Activated CD4-positive, alpha-beta T cell treated with anti-CD3 and anti-CD28 coated beads, Interleukin-2, amount 10 ng/mL, durations not matched to agents 24 days and 14 days (primary cell): ENCODE data around the gene P2RY13. TPM values are rescaled to one million over a fixed set of nuclear protein-coding genes. Genes with fewer than 3 reads are reported as not detected.

ENCODE experiments used
- DNase-seq: peaks from one replicate; pipeline ENCODE4 v3.0.0; 2022
- H3K27ac Mint-ChIP-seq: one replicate; pipeline ENCODE4 v1.8.0; 2022; ENCODE audit warnings: mild to moderate bottlenecking, mixed read lengths
- H3K27me3 Mint-ChIP-seq: one replicate; pipeline ENCODE4 v1.8.0; 2022; ENCODE audit warnings: mixed read lengths
- H3K36me3 Mint-ChIP-seq: one replicate; pipeline ENCODE4 v1.8.0; 2022; ENCODE audit warnings: low read depth, mild to moderate bottlenecking, mixed read lengths
- H3K4me1 Mint-ChIP-seq: one replicate; pipeline ENCODE4 v1.8.0; 2021; ENCODE audit warnings: mixed read lengths
- H3K4me3 Mint-ChIP-seq: one replicate; pipeline ENCODE4 v1.8.0; 2022; ENCODE audit warnings: mild to moderate bottlenecking, moderate library complexity, mixed read lengths
- H3K9me3 Mint-ChIP-seq: one replicate; pipeline ENCODE4 v1.8.0; 2021; ENCODE audit warnings: mixed read lengths
- intact Hi-C: fragments of 100-400 bp; cut with micrococcal nuclease; formaldehyde crosslinking; loops from one replicate; pipeline ENCODE4 v1.15.1; 2023
- total RNA-seq: library from RNA; stranded (reverse); gene quantifications from 2 replicates; pipeline ENCODE4 v1.2.3, GENCODE V29; 2022

P2RY13 gene
- total RNA-seq, 1 donor from 2014 or later = not detected

- H3K27me3 Mint-ChIP-seq = peaks cover 46% of the 10 kb centered on the region
These were observed 16.5 kb upstream of the P2RY13 start for GRCh38 chr3:151345859-151346258.

GRCh38 chr3:151331696-151332095 is 2.3 kb upstream of the P2RY13 start:
- no peak overlapping the region for H3K4me3 Mint-ChIP-seq
- peaks cover 29% of the 10 kb centered on the region for H3K27me3 Mint-ChIP-seq
- H3K9me3 Mint-ChIP-seq = no peaks in the 10 kb centered on the region
- DNase-seq = no peak
- intact Hi-C loops = no loop called here
- peaks cover 11% of the 10 kb centered on the region for H3K4me1 Mint-ChIP-seq
- H3K27ac Mint-ChIP-seq = no peak overlapping the region
- no peaks in the 10 kb centered on the region for H3K36me3 Mint-ChIP-seq

More at GRCh38 chr3:151345859-151346258, 16.5 kb upstream of the P2RY13 start:
- no peaks in the 10 kb centered on the region for H3K36me3 Mint-ChIP-seq
- H3K27ac Mint-ChIP-seq = no peak overlapping the region
- intact Hi-C loops = no loop called here
- no peaks in the 10 kb centered on the region for H3K9me3 Mint-ChIP-seq
- H3K4me3 Mint-ChIP-seq = no peak overlapping the region
- H3K4me1 Mint-ChIP-seq = peaks cover 6% of the 10 kb centered on the region
- no peak for DNase-seq

GRCh38 chr3:151330899-151331298 is 1.6 kb upstream of the P2RY13 start:
- H3K36me3 Mint-ChIP-seq = no peaks in the 10 kb centered on the region
- no peaks in the 10 kb centered on the region for H3K9me3 Mint-ChIP-seq
- DNase-seq = no peak
- intact Hi-C loops = no loop called here
- peaks cover 27% of the 10 kb centered on the region for H3K27me3 Mint-ChIP-seq
- H3K4me1 Mint-ChIP-seq = peaks cover 11% of the 10 kb centered on the region
- H3K27ac Mint-ChIP-seq = no peak overlapping the region
- H3K4me3 Mint-ChIP-seq = no peak overlapping the region

GRCh38 chr3:151330379-151330778 is 1.0 kb upstream of the P2RY13 start:
- Mint-ChIP-seq H3K4me3 (no peak overlapping the region), H3K36me3 (no peaks in the 10 kb centered on the region), H3K27me3 (peaks cover 26% of the 10 kb centered on the region), H3K9me3 (no peaks in the 10 kb centered on the region), H3K27ac (no peak overlapping the region), H3K4me1 (peaks cover 11% of the 10 kb centered on the region)
- intact Hi-C loops = no loop called here
- no peak for DNase-seq

- Mint-ChIP-seq H3K27ac (peak overlapping the region; percentile 16), H3K4me1 (peaks cover 13% of the 10 kb centered on the region), H3K4me3 (peak overlapping the region; percentile 16), H3K9me3 (peaks cover 2% of the 10 kb centered on the region), H3K27me3 (peaks cover 30% of the 10 kb centered on the region), H3K36me3 (peaks cover under 1% of the 10 kb centered on the region)
- intact Hi-C loops = loop anchor here (1.0 to 5.0 kb wide), 2 partner anchors 38 to 161 kb away; no protein-coding TSS in a partner anchor
- DNase-seq = peak; percentile 68
These were observed 902 bp downstream of the P2RY13 start for GRCh38 chr3:151328298-151328995.

- DNase-seq = no peak
- peaks cover 7% of the 10 kb centered on the region for H3K9me3 Mint-ChIP-seq
- H3K4me3 Mint-ChIP-seq = no peak overlapping the region
- H3K27ac Mint-ChIP-seq = no peak overlapping the region
- intact Hi-C loops = loop anchor here (1.0 to 5.0 kb wide), 3 partner anchors 37 to 160 kb away; no protein-coding TSS in a partner anchor
- peaks cover 9% of the 10 kb centered on the region for H3K4me1 Mint-ChIP-seq
- H3K36me3 Mint-ChIP-seq = peaks cover 2% of the 10 kb centered on the region
- peaks cover 30% of the 10 kb centered on the region for H3K27me3 Mint-ChIP-seq
These were observed 1.7 kb downstream of the P2RY13 start for GRCh38 chr3:151327571-151328198.

- no peak overlapping the region for H3K27ac Mint-ChIP-seq
- H3K4me3 Mint-ChIP-seq = no peak overlapping the region
- peaks cover 14% of the 10 kb centered on the region for H3K27me3 Mint-ChIP-seq
- peaks cover 11% of the 10 kb centered on the region for H3K4me1 Mint-ChIP-seq
- intact Hi-C loops = no loop called here
- H3K36me3 Mint-ChIP-seq = peaks cover 2% of the 10 kb centered on the region
- DNase-seq = no peak
- H3K9me3 Mint-ChIP-seq = peaks cover 10% of the 10 kb centered on the region
These were observed 6.8 kb downstream of the P2RY13 start for GRCh38 chr3:151322511-151322910.

- H3K9me3 Mint-ChIP-seq = peaks cover 10% of the 10 kb centered on the region
- peaks cover 2% of the 10 kb centered on the region for H3K36me3 Mint-ChIP-seq
- DNase-seq = no peak
- intact Hi-C loops = loop anchor here (2.0 kb wide), 1 partner anchor 17 kb away; no protein-coding TSS in a partner anchor
- peaks cover 14% of the 10 kb centered on the region for H3K4me1 Mint-ChIP-seq
- no peak overlapping the region for H3K27ac Mint-ChIP-seq
- H3K27me3 Mint-ChIP-seq = peaks cover 14% of the 10 kb centered on the region
- no peak overlapping the region for H3K4me3 Mint-ChIP-seq
These were observed 7.8 kb downstream of the P2RY13 start for GRCh38 chr3:151321526-151321925.

GRCh38 chr3:151320131-151320530 is 9.2 kb downstream of the P2RY13 start:
- Mint-ChIP-seq H3K9me3 (peaks cover 10% of the 10 kb centered on the region), H3K27me3 (peaks cover 10% of the 10 kb centered on the region), H3K4me3 (no peak overlapping the region), H3K4me1 (peaks cover 22% of the 10 kb centered on the region), H3K27ac (no peak overlapping the region), H3K36me3 (peaks cover 2% of the 10 kb centered on the region)
- intact Hi-C loops = loop anchor here (2.0 kb wide), 1 partner anchor 15 kb away; no protein-coding TSS in a partner anchor
- no peak for DNase-seq

- peaks cover 22% of the 10 kb centered on the region for H3K4me1 Mint-ChIP-seq
- intact Hi-C loops = loop anchor here (2.0 to 5.0 kb wide), 2 partner anchors 15 to 37 kb away; no protein-coding TSS in a partner anchor
- no peak for DNase-seq
- peaks cover 2% of the 10 kb centered on the region for H3K36me3 Mint-ChIP-seq
- H3K27me3 Mint-ChIP-seq = peaks cover 9% of the 10 kb centered on the region
- no peak overlapping the region for H3K4me3 Mint-ChIP-seq
- peaks cover 10% of the 10 kb centered on the region for H3K9me3 Mint-ChIP-seq
- H3K27ac Mint-ChIP-seq = no peak overlapping the region
These were observed 9.7 kb downstream of the P2RY13 start for GRCh38 chr3:151319628-151320027.

GRCh38 chr3:151318991-151319390 is 10.4 kb downstream of the P2RY13 start:
- no peak overlapping the region for H3K27ac Mint-ChIP-seq
- peaks cover 10% of the 10 kb centered on the region for H3K9me3 Mint-ChIP-seq
- H3K27me3 Mint-ChIP-seq = peaks cover 6% of the 10 kb centered on the region
- intact Hi-C loops = loop anchor here (5.0 kb wide), 1 partner anchor 37 kb away; no protein-coding TSS in a partner anchor
- H3K36me3 Mint-ChIP-seq = peaks cover 2% of the 10 kb centered on the region
- H3K4me1 Mint-ChIP-seq = peaks cover 21% of the 10 kb centered on the region
- H3K4me3 Mint-ChIP-seq = no peak overlapping the region
- DNase-seq = no peak

GRCh38 chr3:151318313-151318712 is 11.0 kb downstream of the P2RY13 start:
- Mint-ChIP-seq H3K27ac (no peak overlapping the region), H3K36me3 (no peaks in the 10 kb centered on the region), H3K4me3 (no peak overlapping the region), H3K4me1 (peaks cover 21% of the 10 kb centered on the region), H3K9me3 (peaks cover 7% of the 10 kb centered on the region), H3K27me3 (peaks cover 6% of the 10 kb centered on the region)
- no peak for DNase-seq
- intact Hi-C loops = loop anchor here (5.0 kb wide), 1 partner anchor 36 kb away; no protein-coding TSS in a partner anchor

GRCh38 chr3:151316267-151316991 is 12.9 kb downstream of the P2RY13 start, which contains the start of gene GPR87:
GPR87 (minus strand) TSS chr3:151316820; CDS start chr3:151300100, 16,720 bp downstream.
- peak within 1 kb of the TSS; percentile 30 for H3K4me3 Mint-ChIP-seq
- DNase-seq = peak; percentile 61
- H3K36me3 Mint-ChIP-seq = no peaks in the 10 kb centered on the region
- H3K4me1 Mint-ChIP-seq = peaks cover 18% of the 10 kb centered on the region
- H3K27me3 Mint-ChIP-seq = peaks cover 6% of the 10 kb centered on the region
- peak within 1 kb of the TSS; percentile 60 for H3K27ac Mint-ChIP-seq
- no peaks in the 10 kb centered on the region for H3K9me3 Mint-ChIP-seq
- intact Hi-C loops = loop anchor here (1.0 to 5.0 kb wide), 2 partner anchors 11 to 34 kb away; no protein-coding TSS in a partner anchor
